ENCODE data around the gene MEP1B. TPM values are rescaled to one million over a fixed set of nuclear protein-coding genes. Genes with fewer than 3 reads are reported as not detected.
"Not testable (repeated sequence)": the region's sequence is repeated elsewhere in the genome, so short reads cannot be mapped to it uniquely, and the experiment has no call there.

The MEP1B gene
- total RNA-seq, 1 experiment from 2014 or later, result 0.26 TPM

- intact Hi-C loops (cut with micrococcal nuclease; ENCODE audit: unreplicated experiment), result no loop called here
- no peak overlapping the region for H3K27ac ChIP-seq (ENCODE audit: low read depth, low read length, poor library complexity, severe bottlenecking)
- no TSS peak for BruUV-seq (replicated peaks)
- no peak for DNase-seq (ENCODE audit: low spot score)
- no peaks in the 10 kb centered on the region for H3K27me3 ChIP-seq (replicated peaks; ENCODE audit: insufficient read depth, low read depth, low read length, poor library complexity)
- H3K4me1 ChIP-seq (ENCODE audit: insufficient read depth, low read length, poor library complexity, severe bottlenecking), result no peaks in the 10 kb centered on the region
- POLR2A ChIA-PET (ENCODE audit: low non-redundant PET), result no interaction called here
- no peak overlapping the region for H3K4me3 ChIP-seq (ENCODE audit: low read depth, low read length, poor library complexity, severe bottlenecking)
- CTCF ChIA-PET, result no interaction called here
- H3K9me3 ChIP-seq (ENCODE audit: low read depth, low read length, poor library complexity, severe bottlenecking), result no peaks in the 10 kb centered on the region
- TF ChIP-seq EZH2 (IDR thresholded peaks at IDR 0.05; ENCODE audit: borderline replicate concordance, low read depth, low read length, poor library complexity, severe bottlenecking) (no peak), CTCF (conservative IDR thresholded peaks at IDR 0.05; ENCODE audit: low read depth, low read length) (no peak)
- H3K36me3 ChIP-seq (ENCODE audit: insufficient read depth, low read length, poor library complexity, severe bottlenecking), result no peaks in the 10 kb centered on the region
These were observed 15.1 kb upstream of the MEP1B start for GRCh38 chr18:32174719-32175118.

DNA sequence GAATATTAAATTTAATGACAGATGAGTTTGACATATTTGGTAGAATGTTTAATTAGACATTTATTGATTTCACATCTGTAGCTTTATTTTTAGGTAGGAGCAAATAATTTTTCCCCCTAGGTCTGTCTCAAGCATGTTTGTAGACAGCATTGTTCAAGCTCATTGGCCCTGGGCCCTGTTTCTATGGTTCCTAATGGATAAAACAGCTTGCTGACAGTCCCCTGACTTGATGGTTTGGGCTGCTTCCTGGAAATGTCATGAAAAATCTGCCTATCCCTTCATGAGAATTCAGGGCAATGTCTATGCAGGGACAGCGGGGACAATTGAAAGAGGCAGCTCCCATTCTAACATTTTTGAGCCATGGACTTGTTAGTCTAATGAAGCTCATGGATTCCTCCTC, 14.6 kb upstream of the MEP1B start:
- H3K4me1 ChIP-seq (ENCODE audit: insufficient read depth, low read length, poor library complexity, severe bottlenecking), result no peaks in the 10 kb centered on the region
- ChIA-PET POLR2A (ENCODE audit: low non-redundant PET) (no interaction called here), CTCF (no interaction called here)
- TF ChIP-seq EZH2 (IDR thresholded peaks at IDR 0.05; ENCODE audit: borderline replicate concordance, low read depth, low read length, poor library complexity, severe bottlenecking) (no peak), CTCF (conservative IDR thresholded peaks at IDR 0.05; ENCODE audit: low read depth, low read length) (no peak)
- H3K27me3 ChIP-seq (replicated peaks; ENCODE audit: insufficient read depth, low read depth, low read length, poor library complexity), result no peaks in the 10 kb centered on the region
- no peak overlapping the region for H3K4me3 ChIP-seq (ENCODE audit: low read depth, low read length, poor library complexity, severe bottlenecking)
- H3K9me3 ChIP-seq (ENCODE audit: low read depth, low read length, poor library complexity, severe bottlenecking), result no peaks in the 10 kb centered on the region
- no peaks in the 10 kb centered on the region for H3K36me3 ChIP-seq (ENCODE audit: insufficient read depth, low read length, poor library complexity, severe bottlenecking)
- DNase-seq (ENCODE audit: low spot score), result no peak
- no peak overlapping the region for H3K27ac ChIP-seq (ENCODE audit: low read depth, low read length, poor library complexity, severe bottlenecking)
- no TSS peak for BruUV-seq (replicated peaks)
- intact Hi-C loops (cut with micrococcal nuclease; ENCODE audit: unreplicated experiment), result no loop called here

DNA sequence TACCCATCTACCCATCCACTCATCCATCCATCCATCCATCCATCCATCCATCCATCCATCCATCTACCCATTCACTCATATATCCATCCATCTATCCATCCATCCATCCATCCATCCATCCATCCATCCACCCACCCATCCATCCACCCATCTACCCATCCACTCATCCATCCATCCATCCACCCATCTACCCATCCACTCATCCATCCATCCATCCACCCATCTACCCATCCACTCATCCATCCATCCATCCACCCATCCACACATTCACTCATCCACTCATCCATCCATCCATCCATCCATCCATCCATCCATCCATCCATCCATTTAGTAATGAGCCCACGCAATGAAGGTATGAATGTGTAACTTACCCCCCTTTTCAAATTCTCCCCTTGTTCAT, 13.1 kb upstream of the MEP1B start:
- CTCF ChIA-PET; H3K4me3 ChIP-seq (ENCODE audit: low read depth, low read length, poor library complexity, severe bottlenecking): not testable (repeated sequence)

DNA sequence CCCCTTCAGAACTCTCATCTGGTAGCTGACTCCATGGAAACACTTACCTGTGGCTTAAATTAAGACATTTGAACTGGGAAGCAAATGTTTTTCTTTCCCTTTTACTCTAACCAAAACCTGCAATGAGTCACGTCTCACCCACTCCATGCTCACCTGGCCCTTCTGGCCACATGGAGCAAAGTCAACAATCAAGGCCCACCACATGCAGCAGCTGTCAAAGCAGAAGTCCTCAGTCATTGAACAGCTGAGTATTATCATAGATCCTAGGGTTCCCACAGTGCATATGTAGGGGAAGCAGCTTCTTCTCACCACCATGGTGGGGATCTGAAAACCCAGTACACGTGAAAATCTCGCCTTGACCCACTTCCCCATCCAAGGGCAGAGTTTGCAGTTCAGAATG, 12.3 kb upstream of the MEP1B start:
- Histone ChIP-seq H3K4me3 (ENCODE audit: low read depth, low read length, poor library complexity, severe bottlenecking) (no peak overlapping the region), H3K36me3 (ENCODE audit: insufficient read depth, low read length, poor library complexity, severe bottlenecking) (no peaks in the 10 kb centered on the region), H3K27ac (ENCODE audit: low read depth, low read length, poor library complexity, severe bottlenecking) (no peak overlapping the region), H3K27me3 (replicated peaks; ENCODE audit: insufficient read depth, low read depth, low read length, poor library complexity) (no peaks in the 10 kb centered on the region), H3K4me1 (ENCODE audit: insufficient read depth, low read length, poor library complexity, severe bottlenecking) (no peaks in the 10 kb centered on the region), H3K9me3 (ENCODE audit: low read depth, low read length, poor library complexity, severe bottlenecking) (no peaks in the 10 kb centered on the region)
- no peak for DNase-seq (ENCODE audit: low spot score)
- CTCF ChIA-PET, result no interaction called here
- no TSS peak for BruUV-seq (replicated peaks)
- POLR2A ChIA-PET (ENCODE audit: low non-redundant PET), result no interaction called here
- intact Hi-C loops (cut with micrococcal nuclease; ENCODE audit: unreplicated experiment), result no loop called here
- no peak for TF ChIP-seq CTCF (conservative IDR thresholded peaks at IDR 0.05; ENCODE audit: low read depth, low read length)
- no peak for TF ChIP-seq EZH2 (IDR thresholded peaks at IDR 0.05; ENCODE audit: borderline replicate concordance, low read depth, low read length, poor library complexity, severe bottlenecking)

More for the DNA sequence above, 13.1 kb upstream of the MEP1B start:
- BruUV-seq (replicated peaks); H3K27ac ChIP-seq (ENCODE audit: low read depth, low read length, poor library complexity, severe bottlenecking); H3K9me3 ChIP-seq (ENCODE audit: low read depth, low read length, poor library complexity, severe bottlenecking); POLR2A ChIA-PET (ENCODE audit: low non-redundant PET); intact Hi-C loops (cut with micrococcal nuclease; ENCODE audit: unreplicated experiment); H3K27me3 ChIP-seq (replicated peaks; ENCODE audit: insufficient read depth, low read depth, low read length, poor library complexity); DNase-seq (ENCODE audit: low spot score); H3K36me3 ChIP-seq (ENCODE audit: insufficient read depth, low read length, poor library complexity, severe bottlenecking); H3K4me1 ChIP-seq (ENCODE audit: insufficient read depth, low read length, poor library complexity, severe bottlenecking): not testable (repeated sequence)

Data from A673 (cell line).